GM21529 (cell line): Measurements from ENCODE around the gene CRADD.
"Not testable (repeated sequence)": the region's sequence is repeated elsewhere in the genome, so short reads cannot be mapped to it uniquely, and the experiment has no call there.

Experiments used
- ATAC-seq: cut with Tn5 transposase; IDR thresholded peaks from one replicate; pipeline ENCODE4 v1.9.1; 2021; ENCODE audit not compliant: unreplicated experiment

Gene CRADD

GRCh38 chr12:93705237-93705636 is 28.1 kb downstream of the CRADD start:
- no peak for ATAC-seq

DNA sequence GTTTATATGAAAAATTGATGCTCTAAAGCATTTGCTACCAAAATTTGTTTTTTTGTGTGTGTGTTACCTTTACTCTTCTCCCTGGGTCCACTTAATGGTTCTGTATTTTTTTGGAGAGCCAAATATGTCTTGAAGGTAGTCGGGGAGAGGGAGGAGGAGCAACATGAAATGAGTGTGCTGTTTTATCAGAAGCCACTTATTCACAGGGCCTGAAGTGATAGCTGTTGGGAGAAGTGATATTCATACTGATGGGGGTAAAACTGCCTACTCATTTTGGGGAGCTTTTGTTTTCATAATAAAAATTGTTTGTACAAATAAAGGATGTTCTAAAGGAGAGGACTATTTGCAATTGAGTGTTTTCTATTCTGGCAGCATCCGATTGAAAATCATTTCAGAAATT is 29.2 kb downstream of the CRADD start:
- no peak for ATAC-seq

GRCh38 chr12:93706824-93707223 is 29.6 kb downstream of the CRADD start:
- no peak for ATAC-seq

DNA sequence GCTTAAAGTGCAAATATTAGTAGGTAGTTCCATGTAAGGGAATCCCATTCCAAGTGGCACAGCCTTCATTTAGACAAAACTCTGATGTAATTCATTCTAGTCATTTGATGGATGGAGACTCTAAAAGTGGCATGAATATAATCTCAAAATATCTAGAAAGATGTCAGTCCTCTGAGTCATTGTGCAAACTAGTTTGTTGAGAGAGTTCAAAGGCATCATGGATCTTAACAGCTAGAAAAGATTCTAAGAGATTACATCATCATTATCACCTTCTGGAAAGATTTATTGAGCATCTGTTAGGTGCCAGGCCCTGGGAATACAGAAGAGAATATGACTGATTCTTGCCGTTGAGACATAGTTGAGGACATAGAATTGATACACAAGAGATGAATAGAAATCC is 30.7 kb downstream of the CRADD start:
- ATAC-seq: no peak

DNA sequence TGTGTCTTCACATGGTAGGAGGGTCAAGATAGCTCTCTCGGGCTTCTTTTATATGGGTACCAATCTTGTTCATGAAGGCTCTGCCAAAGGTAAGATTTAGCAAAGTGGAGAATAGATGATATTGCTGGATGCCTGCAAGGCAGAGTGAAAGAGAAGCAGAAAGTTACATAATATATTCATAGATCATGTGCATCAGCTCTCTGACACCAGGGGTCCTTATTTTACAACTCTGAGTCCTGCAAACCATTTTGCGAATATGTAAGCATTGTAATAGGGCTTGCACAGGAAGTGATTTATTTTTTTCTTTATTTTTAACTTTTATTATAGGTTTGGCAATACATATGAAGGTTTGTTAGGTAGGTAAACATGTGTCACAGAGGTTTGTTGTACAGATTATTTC is 31.8 kb downstream of the CRADD start:
- ATAC-seq: no peak

DNA sequence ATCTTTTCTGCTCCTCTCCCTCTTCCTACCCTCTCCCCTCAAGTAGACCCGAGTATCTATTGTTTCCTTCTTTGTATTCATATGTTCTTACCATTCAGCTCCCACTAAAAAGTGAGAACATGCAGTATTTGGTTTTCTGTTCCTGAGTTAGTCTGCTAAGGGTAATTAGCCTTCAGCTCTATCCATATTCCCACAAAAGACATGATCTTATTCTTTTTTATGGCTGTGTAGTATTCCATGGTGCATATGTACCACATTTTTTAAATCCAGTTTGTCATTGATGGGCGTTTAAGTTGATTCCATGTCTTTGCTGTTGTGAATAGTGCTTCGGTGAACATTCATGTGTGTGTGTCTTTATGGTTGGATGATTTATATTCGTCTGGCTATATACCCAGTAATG is 32.2 kb downstream of the CRADD start:
- ATAC-seq: no peak

DNA sequence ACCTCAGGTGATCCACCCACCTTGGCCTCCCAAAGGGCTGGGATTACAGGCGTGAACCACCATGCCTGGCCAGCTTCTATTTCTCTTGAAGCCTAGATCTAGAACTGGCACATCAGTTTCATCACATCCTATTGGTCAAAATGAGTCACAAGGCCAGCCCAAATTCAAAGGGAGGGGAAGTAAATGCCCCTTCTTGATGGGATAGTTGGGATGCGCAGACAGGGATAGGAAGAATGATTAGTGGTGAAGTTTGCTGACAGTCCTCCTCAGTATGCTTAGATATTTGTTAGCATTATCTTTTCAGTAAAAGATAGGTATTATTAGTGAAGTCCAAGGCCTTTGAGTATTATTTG is 33.4 kb downstream of the CRADD start:
- ATAC-seq: no peak

GRCh38 chr12:93711502-93711901 is 34.3 kb downstream of the CRADD start:
- not testable (repeated sequence) for ATAC-seq

DNA sequence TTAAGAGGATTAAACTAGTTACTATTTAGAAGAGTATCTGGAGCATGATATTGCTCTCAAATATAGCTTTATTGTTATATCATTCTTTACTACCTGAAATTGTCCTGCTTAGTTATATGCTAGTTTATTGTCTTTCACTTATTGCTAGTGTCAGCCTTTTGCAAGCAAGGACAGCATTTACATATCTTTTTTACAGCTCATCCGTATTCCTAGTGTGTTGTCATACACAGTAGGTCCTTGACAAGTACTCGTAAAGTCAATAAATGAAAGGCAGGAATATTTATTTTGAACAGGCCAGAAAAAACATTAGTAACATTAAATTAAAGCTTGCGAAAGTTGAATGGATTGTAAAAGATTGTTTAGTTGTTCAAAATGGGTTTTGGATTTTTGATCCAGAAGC is 35.0 kb downstream of the CRADD start:
- ATAC-seq: no peak

DNA sequence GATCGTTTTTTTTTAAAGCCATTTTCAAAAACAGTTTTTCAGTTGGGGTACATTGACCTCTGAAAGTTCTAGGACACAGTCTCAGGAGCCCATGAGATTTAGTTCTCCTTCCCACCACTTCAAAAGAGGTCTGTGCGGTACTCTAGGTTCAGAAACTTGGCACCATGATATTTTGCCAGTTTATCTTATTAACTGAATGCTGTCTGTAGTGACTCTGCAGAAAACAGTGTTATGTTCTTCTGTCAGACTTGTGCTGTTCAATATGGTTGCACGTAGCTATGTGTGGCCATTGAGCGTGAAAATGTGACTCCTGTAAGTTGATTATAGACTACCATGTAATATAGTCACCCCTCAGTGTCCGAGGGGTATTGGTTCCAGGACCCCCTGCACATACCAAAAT is 35.9 kb downstream of the CRADD start:
- no peak for ATAC-seq

DNA sequence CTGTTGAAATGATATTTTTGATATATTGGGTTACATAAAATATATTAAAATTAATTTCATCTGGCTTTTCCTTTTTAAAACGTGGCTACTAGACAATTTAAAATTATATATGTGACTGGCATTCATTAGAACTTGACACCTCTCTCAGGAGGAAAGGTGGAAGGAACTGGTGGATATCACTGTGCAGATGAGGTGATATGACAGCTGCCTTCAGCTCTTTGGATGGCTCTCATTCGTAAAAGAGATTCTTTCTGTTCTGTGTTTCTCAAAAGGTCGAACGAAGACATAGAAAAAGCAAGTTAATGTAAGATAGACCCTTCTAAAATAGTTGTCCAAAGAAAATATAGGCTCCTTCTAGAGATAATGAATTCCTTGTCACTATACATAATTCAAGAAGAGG is 36.6 kb downstream of the CRADD start:
- ATAC-seq: no peak

- ATAC-seq: no peak
Measured at GRCh38 chr12:93714382-93714781, 37.2 kb downstream of the CRADD start.

DNA sequence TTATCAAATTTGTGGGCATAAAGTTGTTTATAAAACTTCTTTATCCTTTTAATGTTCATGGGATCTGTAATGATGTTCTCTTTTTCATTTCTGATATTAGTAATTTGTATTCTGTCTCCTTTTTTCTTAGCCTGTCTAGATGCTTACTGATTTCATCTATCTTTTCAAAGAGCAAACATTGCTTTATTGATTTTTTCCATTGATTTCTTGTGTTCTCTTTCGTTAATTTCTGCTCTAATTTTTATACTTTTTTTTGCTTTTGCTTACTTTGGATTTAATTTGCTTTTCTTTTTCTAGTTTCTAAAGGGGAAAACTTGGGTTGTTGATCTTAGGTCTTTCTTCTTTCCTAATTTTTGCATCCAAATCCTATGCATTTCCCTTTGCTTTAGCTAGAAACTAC is 42.5 kb downstream of the CRADD start:
- ATAC-seq: no peak

GRCh38 chr12:93720559-93720958 is 43.4 kb downstream of the CRADD start:
- ATAC-seq: no peak

GRCh38 chr12:93722179-93722578 is 45.0 kb downstream of the CRADD start:
- ATAC-seq: no peak

DNA sequence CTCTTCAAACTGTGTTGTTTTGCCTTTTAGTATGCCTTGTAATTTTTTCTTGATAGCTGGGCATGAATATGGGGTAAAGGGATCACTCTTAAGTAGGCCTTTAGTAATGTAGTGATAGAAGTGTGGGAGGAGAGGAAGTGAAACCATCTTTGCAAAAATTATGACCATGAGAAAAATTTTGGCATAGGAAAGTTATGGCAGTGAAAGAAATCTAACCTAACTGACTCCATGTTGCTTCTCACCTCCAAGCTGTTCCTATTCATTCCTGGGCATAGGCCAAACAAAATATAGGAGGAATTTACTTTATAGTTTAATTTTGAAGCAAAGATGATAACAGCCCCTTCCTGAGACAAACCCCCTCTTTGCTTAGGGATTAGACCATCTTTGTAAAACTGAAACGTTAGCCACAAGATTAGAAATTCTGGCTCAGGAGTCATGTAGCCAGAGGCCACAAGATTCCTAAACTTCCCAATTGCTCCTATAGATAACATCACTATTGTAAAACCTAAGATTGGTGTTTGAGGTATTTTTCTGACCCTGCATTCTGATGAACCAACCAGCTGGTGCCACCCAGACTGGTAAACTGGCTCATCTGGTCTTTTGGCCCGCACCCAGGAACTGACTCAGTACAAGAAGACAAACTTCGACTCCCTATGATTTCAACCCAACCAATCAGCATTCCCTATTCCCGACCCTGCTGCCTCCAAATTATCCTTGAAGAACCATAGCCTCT is 45.8 kb downstream of the CRADD start:
- ATAC-seq: no peak

DNA sequence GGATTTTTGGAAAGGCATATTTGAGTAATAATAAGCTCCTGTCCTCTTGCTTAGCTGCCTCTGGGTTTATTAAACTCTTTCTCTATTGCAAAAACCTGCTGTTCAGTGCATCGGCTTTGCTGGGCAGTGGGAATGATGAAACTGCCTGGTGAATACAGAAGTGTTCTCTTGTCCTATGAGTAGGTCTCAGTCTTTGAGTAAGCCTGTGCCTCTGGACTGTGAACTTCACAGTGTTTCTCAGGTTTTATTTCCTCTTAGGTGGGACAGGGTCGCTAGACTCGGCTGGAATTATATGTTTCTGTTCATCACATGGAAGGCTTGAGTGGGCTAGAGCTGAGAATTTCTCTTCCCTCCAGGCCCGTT is 46.4 kb downstream of the CRADD start:
- no peak for ATAC-seq

DNA sequence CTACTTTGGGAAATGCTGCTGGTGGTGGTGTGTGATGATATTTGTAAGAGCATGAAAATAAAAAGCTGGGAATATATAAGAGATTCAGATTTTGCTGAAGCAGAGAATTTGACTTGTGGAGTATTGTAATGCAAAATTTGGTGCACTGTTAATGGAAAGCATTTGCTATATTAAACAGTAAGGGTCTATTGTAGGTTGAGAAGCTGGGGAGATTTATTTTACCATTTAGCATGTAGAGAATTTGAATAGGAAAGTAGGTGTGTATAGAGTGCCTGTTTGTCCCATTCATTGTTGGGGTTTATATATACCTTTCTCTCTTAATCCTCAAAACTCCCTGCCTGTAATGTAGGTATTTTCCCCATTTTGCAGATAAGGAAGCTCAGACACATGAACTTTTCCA is 48.4 kb downstream of the CRADD start:
- ATAC-seq: no peak

- no peak for ATAC-seq
Measured at GRCh38 chr12:93727195-93727811, 50.1 kb downstream of the CRADD start.

DNA sequence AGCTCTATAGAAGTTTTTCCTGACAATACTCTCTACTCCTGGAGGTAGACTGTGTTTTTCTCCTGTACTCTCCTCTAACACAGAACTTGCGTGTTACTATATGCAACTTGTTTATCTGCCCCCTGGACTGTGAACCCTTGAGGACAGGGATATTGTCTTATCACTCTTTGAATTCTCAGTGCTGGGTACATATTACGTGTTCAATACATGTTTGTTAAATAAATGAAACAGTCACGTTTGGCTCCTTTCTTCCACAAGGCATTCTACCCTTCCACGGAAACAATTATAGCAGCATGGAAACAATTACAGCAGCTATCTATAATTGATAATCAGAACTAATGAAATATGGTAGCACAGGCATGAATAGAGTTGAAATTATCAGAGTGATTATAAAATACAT is 50.7 kb downstream of the CRADD start:
- ATAC-seq: no peak

- no peak for ATAC-seq
Measured at GRCh38 chr12:93729934-93730333, 52.8 kb downstream of the CRADD start.

GRCh38 chr12:93733358-93733757 is 56.2 kb downstream of the CRADD start:
- no peak for ATAC-seq

- ATAC-seq: no peak
Measured at GRCh38 chr12:93733928-93734327, 56.8 kb downstream of the CRADD start.
